ENCODE results near the gene FTCDNL1. TPM values are rescaled to one million over a fixed set of nuclear protein-coding genes. Genes with fewer than 3 reads are reported as not detected.

Gene FTCDNL1
- total and polyA plus RNA-seq, 2 donors (not counting 1 experiment from before 2014, with no cell fraction given): 1.7 to 1.9 TPM

DNA sequence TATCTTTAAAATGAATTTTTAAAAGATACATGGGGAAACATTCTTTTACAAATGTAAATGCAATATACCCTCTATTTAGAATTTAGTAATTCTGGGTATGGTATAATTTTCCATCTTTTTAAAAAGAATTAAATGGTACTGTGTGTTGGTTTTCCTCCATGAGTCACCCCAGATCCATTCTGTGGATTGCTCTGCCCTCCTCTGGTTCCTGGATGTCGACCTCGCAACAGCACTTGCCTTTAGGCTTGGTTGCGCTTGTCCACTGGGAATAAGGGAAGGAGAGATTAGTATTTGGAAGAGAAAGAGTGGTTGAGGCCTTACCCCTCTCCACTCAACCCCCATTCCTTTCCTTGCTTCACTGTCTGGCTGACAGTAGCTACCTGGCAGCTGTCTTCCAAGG is 90.4 kb downstream of the FTCDNL1 start:
- H3K9me3 Mint-ChIP-seq (ENCODE audit: insufficient read depth): no peaks in the 10 kb centered on the region
- no peak overlapping the region for H2AFZ ChIP-seq (ENCODE audit: insufficient read depth, low read depth, low read length, poor library complexity, severe bottlenecking)
- H3K27me3 ChIP-seq (replicated peaks in 1 of 4; ENCODE audit: control extremely low read depth in 1 of 4, control insufficient read depth in 3 of 4, insufficient read depth in 4 of 4, low read length in 3 of 4): no peaks in the 10 kb centered on the region
- H3K4me3 Mint-ChIP-seq: no peak overlapping the region
- no CpG with 5 or more reads among the region's 3 CpGs for WGBS (ENCODE audit: insufficient coverage)
- ATAC-seq (ENCODE audit: low read depth) (no peak), DNase-seq (no peak)
- no peak overlapping the region for H3K4me3 ChIP-seq (ENCODE audit: control extremely low read depth in 1 of 5, extremely low read depth in 1 of 5, insufficient read depth in 1 of 5, low read depth in 2 of 5, low read length in 4 of 5)
- no peaks in the 10 kb centered on the region for H3K4me1 Mint-ChIP-seq
- no peak overlapping the region for H3K27ac ChIP-seq (ENCODE audit: low read length in 2 of 2)
- peaks cover 9% of the 10 kb centered on the region for H3K27me3 Mint-ChIP-seq
- H4K20me1 ChIP-seq (ENCODE audit: control insufficient read depth, insufficient read depth, low read length, poor library complexity, severe bottlenecking): no peaks in the 10 kb centered on the region
- ChIA-PET POLR2A (no interaction called here), CTCF (no interaction called here)
- H3K79me2 ChIP-seq (ENCODE audit: control insufficient read depth, insufficient read depth, low read length): no peaks in the 10 kb centered on the region
- no peak overlapping the region for H3K4me2 ChIP-seq (replicated peaks; ENCODE audit: low read depth, low read length, poor library complexity, severe bottlenecking)
- H3K36me3 ChIP-seq (replicated peaks in 1 of 2; ENCODE audit: control extremely low read depth in 1 of 2, control insufficient read depth in 1 of 2, extremely low read depth in 1 of 2, insufficient read depth in 2 of 2, low read length in 1 of 2): no peaks in the 10 kb centered on the region
- H3K9ac ChIP-seq (ENCODE audit: low read length): no peak overlapping the region
- no peak for TF ChIP-seq EZH2 (IDR thresholded peaks at IDR 0.05; ENCODE audit: borderline replicate concordance, insufficient read depth, low read depth, low read length, poor library complexity, severe bottlenecking)
- TF ChIP-seq, protein P1, sequence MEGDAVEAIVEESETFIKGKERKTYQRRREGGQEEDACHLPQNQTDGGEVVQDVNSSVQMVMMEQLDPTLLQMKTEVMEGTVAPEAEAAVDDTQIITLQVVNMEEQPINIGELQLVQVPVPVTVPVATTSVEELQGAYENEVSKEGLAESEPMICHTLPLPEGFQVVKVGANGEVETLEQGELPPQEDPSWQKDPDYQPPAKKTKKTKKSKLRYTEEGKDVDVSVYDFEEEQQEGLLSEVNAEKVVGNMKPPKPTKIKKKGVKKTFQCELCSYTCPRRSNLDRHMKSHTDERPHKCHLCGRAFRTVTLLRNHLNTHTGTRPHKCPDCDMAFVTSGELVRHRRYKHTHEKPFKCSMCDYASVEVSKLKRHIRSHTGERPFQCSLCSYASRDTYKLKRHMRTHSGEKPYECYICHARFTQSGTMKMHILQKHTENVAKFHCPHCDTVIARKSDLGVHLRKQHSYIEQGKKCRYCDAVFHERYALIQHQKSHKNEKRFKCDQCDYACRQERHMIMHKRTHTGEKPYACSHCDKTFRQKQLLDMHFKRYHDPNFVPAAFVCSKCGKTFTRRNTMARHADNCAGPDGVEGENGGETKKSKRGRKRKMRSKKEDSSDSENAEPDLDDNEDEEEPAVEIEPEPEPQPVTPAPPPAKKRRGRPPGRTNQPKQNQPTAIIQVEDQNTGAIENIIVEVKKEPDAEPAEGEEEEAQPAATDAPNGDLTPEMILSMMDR (IDR thresholded peaks at IDR 0.05): no peak
- intact Hi-C loops (cut with micrococcal nuclease): no loop called here
- H3K27ac Mint-ChIP-seq: no peak overlapping the region
- H3K9me3 ChIP-seq (ENCODE audit: control extremely low read depth in 1 of 3, control insufficient read depth in 2 of 3, insufficient read depth in 1 of 3, low read length in 2 of 3): no peaks in the 10 kb centered on the region
- H3K4me1 ChIP-seq (ENCODE audit: control insufficient read depth in 2 of 2, insufficient read depth in 2 of 2, low read length in 2 of 2): no peaks in the 10 kb centered on the region

DNA sequence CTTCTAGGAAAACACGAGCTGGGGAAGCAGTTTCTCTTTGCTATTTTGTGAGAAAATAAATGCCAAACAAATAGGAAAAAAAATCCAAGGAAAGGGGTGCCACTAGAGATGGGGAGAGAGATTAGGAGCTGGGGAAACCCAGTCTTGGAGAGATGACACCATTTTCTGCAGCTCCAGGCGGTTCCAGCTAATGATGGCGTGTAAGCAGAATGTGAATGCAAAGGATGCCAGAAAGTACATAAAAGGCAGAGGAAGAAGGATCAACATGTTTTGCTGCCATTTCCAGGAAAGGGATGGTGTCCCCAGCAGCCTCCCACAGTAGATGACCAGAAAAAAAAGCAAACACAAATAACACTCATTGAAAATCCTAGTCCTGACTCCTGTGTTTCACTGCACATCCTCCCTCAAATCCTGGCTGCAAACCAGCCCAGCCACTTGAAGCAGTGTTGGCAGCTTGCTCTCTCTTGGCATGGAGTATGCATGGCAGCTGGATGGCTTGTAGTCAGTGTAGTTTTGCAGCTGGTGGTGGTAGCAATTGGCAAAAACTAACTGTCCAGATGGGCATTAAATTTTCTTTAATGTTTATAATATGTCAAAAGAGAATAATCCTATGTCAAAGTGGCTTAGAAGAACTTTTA is 93.6 kb downstream of the FTCDNL1 start:
- intact Hi-C loops (cut with micrococcal nuclease): no loop called here
- WGBS (ENCODE audit: insufficient coverage): 100% methylated on average over 2 of the region's 3 CpGs
- DNase-seq (no peak), ATAC-seq (ENCODE audit: low read depth) (no peak)
- Histone ChIP-seq H3K4me1 (ENCODE audit: control insufficient read depth in 2 of 2, insufficient read depth in 2 of 2, low read length in 2 of 2) (no peaks in the 10 kb centered on the region), H3K27me3 (replicated peaks in 1 of 4; ENCODE audit: control extremely low read depth in 1 of 4, control insufficient read depth in 3 of 4, insufficient read depth in 4 of 4, low read length in 3 of 4) (no peaks in the 10 kb centered on the region), H4K20me1 (ENCODE audit: control insufficient read depth, insufficient read depth, low read length, poor library complexity, severe bottlenecking) (no peaks in the 10 kb centered on the region), H3K4me2 (replicated peaks; ENCODE audit: low read depth, low read length, poor library complexity, severe bottlenecking) (no peak overlapping the region), H3K9ac (ENCODE audit: low read length) (no peak overlapping the region), H3K79me2 (ENCODE audit: control insufficient read depth, insufficient read depth, low read length) (no peaks in the 10 kb centered on the region), H2AFZ (ENCODE audit: insufficient read depth, low read depth, low read length, poor library complexity, severe bottlenecking) (no peak overlapping the region), H3K4me3 (ENCODE audit: control extremely low read depth in 1 of 5, extremely low read depth in 1 of 5, insufficient read depth in 1 of 5, low read depth in 2 of 5, low read length in 4 of 5) (no peak overlapping the region), H3K27ac (ENCODE audit: low read length in 2 of 2) (no peak overlapping the region), H3K9me3 (ENCODE audit: control extremely low read depth in 1 of 3, control insufficient read depth in 2 of 3, insufficient read depth in 1 of 3, low read length in 2 of 3) (no peaks in the 10 kb centered on the region), H3K36me3 (replicated peaks in 1 of 2; ENCODE audit: control extremely low read depth in 1 of 2, control insufficient read depth in 1 of 2, extremely low read depth in 1 of 2, insufficient read depth in 2 of 2, low read length in 1 of 2) (no peaks in the 10 kb centered on the region)
- TF ChIP-seq, protein P1 (IDR thresholded peaks at IDR 0.05): no peak
- no peak for TF ChIP-seq EZH2 (IDR thresholded peaks at IDR 0.05; ENCODE audit: borderline replicate concordance, insufficient read depth, low read depth, low read length, poor library complexity, severe bottlenecking)
- Mint-ChIP-seq H3K27ac (no peak overlapping the region), H3K4me1 (no peaks in the 10 kb centered on the region), H3K27me3 (peaks cover 14% of the 10 kb centered on the region), H3K4me3 (no peak overlapping the region), H3K9me3 (ENCODE audit: insufficient read depth) (no peaks in the 10 kb centered on the region)
- ChIA-PET CTCF (no interaction called here), POLR2A (no interaction called here)
